Measurements from ENCODE around the gene WDR88. TPM values are rescaled to one million over a fixed set of nuclear protein-coding genes. Genes with fewer than 3 reads are reported as not detected.

WDR88 gene
- total RNA-seq, 1 donor from 2014 or later = not detected

DNA sequence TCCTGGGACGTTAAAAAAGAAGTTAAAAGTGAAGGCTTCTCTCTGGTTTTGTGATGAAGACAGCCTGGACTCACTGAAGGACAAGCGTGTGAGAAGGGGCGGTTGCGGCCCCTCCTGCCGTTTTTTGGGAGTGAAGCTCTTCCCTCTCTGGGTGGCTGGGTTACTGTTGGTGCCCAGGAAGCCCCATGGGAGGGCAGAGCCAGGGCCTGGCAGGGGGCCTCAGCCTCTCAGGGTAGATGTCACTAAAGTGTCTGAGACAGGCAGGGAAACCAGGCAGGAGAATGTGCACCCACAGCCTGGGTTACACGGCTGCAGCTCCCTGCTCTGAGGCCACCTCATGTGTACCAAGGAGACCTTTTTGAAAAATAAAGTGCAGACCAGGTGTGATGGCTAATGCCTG, 1.5 kb upstream of the WDR88 start:
- no peaks in the 10 kb centered on the region for H3K27me3 ChIP-seq
- H3K4me3 ChIP-seq = no peak overlapping the region
- H3K4me1 ChIP-seq = no peaks in the 10 kb centered on the region
- H3K36me3 ChIP-seq = peaks cover 34 to 46% of the 10 kb centered on the region in 2 donors
- TF ChIP-seq, protein P1, sequence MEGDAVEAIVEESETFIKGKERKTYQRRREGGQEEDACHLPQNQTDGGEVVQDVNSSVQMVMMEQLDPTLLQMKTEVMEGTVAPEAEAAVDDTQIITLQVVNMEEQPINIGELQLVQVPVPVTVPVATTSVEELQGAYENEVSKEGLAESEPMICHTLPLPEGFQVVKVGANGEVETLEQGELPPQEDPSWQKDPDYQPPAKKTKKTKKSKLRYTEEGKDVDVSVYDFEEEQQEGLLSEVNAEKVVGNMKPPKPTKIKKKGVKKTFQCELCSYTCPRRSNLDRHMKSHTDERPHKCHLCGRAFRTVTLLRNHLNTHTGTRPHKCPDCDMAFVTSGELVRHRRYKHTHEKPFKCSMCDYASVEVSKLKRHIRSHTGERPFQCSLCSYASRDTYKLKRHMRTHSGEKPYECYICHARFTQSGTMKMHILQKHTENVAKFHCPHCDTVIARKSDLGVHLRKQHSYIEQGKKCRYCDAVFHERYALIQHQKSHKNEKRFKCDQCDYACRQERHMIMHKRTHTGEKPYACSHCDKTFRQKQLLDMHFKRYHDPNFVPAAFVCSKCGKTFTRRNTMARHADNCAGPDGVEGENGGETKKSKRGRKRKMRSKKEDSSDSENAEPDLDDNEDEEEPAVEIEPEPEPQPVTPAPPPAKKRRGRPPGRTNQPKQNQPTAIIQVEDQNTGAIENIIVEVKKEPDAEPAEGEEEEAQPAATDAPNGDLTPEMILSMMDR (IDR thresholded peaks at IDR 0.05) = no peak
- intact Hi-C loops (cut with DNase I) = no loop called here
- DNase-seq (ENCODE audit: low spot score in 2 of 2) = no peak
- no peak overlapping the region for H3K27ac ChIP-seq
- H3K9me3 ChIP-seq = no peaks in the 10 kb centered on the region

DNA sequence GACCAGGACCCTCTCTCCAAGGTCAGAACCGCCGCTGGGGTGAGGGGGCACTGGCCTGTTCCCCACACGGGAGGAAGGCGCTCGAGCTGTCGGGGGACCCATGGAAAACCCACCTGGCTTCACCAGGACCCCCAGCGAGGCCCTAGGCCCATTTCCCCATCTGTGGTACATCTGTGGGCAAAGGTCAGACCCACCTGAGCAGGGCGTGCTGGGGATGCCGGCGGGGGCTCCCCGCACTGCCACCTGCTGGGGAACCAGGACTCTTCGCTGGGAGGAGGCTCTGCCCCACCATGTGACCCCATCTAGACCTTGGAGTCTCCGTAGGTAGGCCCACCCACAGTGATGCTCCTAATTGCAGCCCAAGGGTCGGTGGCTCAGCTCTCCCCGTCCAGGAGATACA, 511 bp downstream of the WDR88 start:
- peaks cover 24 to 36% of the 10 kb centered on the region in 2 donors for H3K36me3 ChIP-seq
- H3K27me3 ChIP-seq = no peaks in the 10 kb centered on the region
- TF ChIP-seq, protein P1 (IDR thresholded peaks at IDR 0.05) = no peak
- no peaks in the 10 kb centered on the region for H3K4me1 ChIP-seq
- no peak overlapping the region for H3K4me3 ChIP-seq
- no peaks in the 10 kb centered on the region for H3K9me3 ChIP-seq
- H3K27ac ChIP-seq = no peak overlapping the region
- intact Hi-C loops (cut with DNase I) = no loop called here
- DNase-seq (ENCODE audit: low spot score in 2 of 2) = no peak

DNA sequence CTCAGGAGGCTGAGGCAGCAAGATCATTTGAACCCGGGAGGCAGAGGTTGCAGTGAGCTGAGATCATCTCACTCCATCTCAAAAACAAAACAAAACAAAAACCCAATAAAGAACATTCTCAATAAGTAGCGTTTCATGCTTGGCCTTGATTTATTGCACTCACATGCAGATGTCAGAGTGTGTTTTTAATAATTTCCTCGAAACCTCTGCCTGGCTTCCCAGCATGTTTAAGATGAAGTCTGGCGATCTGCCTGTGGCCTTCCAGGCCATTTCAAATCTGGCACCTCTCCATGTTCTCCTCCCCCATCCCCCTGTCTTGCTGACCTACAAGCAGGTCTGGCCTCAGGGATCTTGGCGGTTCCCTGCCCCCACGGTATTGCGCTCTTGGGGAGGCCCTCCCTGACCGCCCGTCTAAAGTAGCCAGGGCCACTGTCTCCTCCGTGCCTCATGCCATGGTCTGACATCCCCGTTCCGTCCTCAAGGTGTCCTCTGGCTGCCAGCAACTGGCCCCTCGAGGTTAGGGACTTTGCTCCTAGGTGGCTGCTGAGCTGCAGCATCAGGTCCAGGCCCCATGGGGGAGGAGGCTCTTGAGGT, 1.6 kb downstream of the WDR88 start:
- intact Hi-C loops (cut with DNase I) = no loop called here
- H3K4me1 ChIP-seq = no peaks in the 10 kb centered on the region
- TF ChIP-seq, protein P1 (IDR thresholded peaks at IDR 0.05) = no peak
- DNase-seq (ENCODE audit: low spot score in 2 of 2) = no peak
- H3K27me3 ChIP-seq = no peaks in the 10 kb centered on the region
- peaks cover 13 to 24% of the 10 kb centered on the region in 2 donors for H3K36me3 ChIP-seq
- no peak overlapping the region for H3K4me3 ChIP-seq
- no peak overlapping the region for H3K27ac ChIP-seq
- no peaks in the 10 kb centered on the region for H3K9me3 ChIP-seq

DNA sequence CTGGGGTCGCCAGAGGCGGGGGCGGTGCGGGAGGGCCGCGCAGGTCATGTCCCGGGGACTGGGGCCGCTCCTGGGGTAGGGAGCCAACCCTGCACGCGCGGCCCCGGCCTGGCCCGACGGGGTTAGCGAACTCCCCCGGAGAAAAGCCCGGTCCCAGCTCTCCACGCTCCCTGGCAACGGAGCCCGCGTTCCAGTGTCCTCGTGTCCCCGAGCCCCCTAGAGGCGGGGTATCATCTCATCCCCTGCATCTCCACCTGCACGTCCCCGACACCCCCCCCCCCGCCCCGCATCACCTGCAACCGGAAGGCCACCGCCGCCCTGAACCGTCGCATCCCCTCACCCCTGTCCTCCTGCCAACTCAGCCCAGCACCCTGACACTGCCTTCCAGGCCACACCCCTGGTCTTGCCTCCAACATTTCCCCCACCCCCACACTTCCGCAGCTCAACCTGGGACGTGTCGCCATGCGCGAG, 2.7 kb downstream of the WDR88 start:
- no peaks in the 10 kb centered on the region for H3K9me3 ChIP-seq
- DNase-seq (ENCODE audit: low spot score in 2 of 2) = no peak
- TF ChIP-seq, protein P1 (IDR thresholded peaks at IDR 0.05) = no peak
- H3K4me1 ChIP-seq = no peaks in the 10 kb centered on the region
- H3K27me3 ChIP-seq = no peaks in the 10 kb centered on the region
- H3K36me3 ChIP-seq = peaks cover 6 to 14% of the 10 kb centered on the region in 2 donors
- H3K27ac ChIP-seq = no peak overlapping the region
- H3K4me3 ChIP-seq = no peak overlapping the region
- intact Hi-C loops (cut with DNase I) = no loop called here

DNA sequence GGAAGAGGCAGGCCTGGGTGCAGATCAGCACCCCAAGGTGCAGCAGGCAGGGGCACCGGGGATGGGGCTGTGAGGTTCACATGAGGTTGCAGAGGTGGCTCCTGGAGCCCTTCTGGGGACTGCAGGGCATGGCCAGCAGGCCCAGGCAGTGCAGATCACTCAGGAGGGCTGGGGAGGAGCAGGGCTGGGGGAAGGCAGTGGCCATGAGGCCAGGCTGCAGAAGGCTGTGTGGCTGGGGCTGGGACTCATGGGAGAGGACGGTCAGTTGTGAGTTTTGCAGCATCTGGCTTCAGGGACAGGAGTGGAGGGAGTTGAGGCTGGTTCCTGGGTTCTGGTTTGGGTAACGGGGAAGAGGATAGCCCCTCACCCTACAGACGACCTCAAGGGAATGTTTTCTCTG, 7.3 kb downstream of the WDR88 start:
- TF ChIP-seq, protein P1 (IDR thresholded peaks at IDR 0.05) = no peak
- H3K27ac ChIP-seq = no peak overlapping the region
- no peak overlapping the region for H3K4me3 ChIP-seq
- no peaks in the 10 kb centered on the region for H3K36me3 ChIP-seq
- no peaks in the 10 kb centered on the region for H3K4me1 ChIP-seq
- intact Hi-C loops (cut with DNase I) = no loop called here
- no peaks in the 10 kb centered on the region for H3K9me3 ChIP-seq
- no peak for DNase-seq (ENCODE audit: low spot score in 2 of 2)
- no peaks in the 10 kb centered on the region for H3K27me3 ChIP-seq
